GM12865 (cell line): ENCODE data around the gene IDH3B.

ENCODE experiments used
- DNase-seq: peaks from one replicate; pipeline ENCODE4 v3.0.0; 2010; ENCODE audit warnings: low read depth
- H3K4me3 ChIP-seq: 2 replicates; pipeline ENCODE4 v1.5.1; 2011; ENCODE audit warnings: mild to moderate bottlenecking, low read depth, low read length, control low read depth
- TF ChIP-seq, protein P1 (sequence below): IDR thresholded peaks from 2 replicates; pipeline ENCODE4 v1.5.1; 2011; ENCODE audit warnings: low read length, control low read depth, low read depth, inconsistent platforms; ENCODE audit not compliant: insufficient read depth; ENCODE audit errors: missing control alignments

Gene IDH3B

DNA sequence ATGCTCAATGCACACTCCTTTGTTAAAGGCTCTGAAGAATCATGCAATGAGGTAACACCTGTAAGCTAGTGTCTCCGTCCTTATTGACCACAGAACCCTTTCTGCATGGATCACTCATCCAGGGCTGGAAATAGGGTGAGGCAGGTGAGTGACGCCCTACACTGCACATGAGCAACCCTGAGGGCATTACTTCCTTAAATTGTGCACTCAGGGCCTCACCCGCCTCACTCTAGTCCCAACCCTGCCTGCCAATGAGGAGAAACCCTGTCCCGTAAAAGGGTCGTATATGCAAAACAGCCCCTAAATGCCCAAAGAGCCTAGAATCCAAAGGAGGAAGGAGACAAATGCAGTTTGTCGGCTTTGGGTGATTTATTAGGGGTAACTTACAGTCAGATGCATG, 45.2 kb downstream of the IDH3B start:
- no peak overlapping the region for H3K4me3 ChIP-seq
- TF ChIP-seq, protein P1, sequence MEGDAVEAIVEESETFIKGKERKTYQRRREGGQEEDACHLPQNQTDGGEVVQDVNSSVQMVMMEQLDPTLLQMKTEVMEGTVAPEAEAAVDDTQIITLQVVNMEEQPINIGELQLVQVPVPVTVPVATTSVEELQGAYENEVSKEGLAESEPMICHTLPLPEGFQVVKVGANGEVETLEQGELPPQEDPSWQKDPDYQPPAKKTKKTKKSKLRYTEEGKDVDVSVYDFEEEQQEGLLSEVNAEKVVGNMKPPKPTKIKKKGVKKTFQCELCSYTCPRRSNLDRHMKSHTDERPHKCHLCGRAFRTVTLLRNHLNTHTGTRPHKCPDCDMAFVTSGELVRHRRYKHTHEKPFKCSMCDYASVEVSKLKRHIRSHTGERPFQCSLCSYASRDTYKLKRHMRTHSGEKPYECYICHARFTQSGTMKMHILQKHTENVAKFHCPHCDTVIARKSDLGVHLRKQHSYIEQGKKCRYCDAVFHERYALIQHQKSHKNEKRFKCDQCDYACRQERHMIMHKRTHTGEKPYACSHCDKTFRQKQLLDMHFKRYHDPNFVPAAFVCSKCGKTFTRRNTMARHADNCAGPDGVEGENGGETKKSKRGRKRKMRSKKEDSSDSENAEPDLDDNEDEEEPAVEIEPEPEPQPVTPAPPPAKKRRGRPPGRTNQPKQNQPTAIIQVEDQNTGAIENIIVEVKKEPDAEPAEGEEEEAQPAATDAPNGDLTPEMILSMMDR = no peak
- no peak for DNase-seq

DNA sequence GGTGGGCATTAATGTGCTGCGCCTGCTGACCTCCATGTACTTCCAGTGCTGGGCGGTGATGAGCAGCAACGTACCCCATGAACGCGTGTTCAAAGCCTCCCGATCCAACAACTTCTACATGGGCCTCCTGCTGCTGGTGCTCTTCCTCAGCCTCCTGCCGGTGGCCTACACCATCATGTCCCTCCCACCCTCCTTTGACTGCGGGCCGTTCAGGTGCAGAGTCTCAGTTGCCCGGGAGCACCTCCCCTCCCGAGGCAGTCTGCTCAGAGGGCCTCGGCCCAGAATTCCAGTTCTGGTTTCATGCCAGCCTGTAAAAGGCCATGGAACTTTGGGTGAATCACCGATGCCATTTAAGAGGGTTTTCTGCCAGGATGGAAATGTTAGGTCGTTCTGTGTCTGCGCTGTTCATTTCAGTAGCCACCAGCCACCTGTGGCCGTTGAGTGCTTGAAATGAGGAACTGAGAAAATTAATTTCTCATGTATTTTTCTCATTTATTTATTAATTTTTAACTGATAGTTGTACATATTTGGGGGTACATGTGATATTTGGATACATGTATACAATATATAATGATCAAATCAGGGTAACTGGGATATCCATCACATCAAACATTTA, 46.8 kb downstream of the IDH3B start:
- no peak overlapping the region for H3K4me3 ChIP-seq
- TF ChIP-seq, protein P1 = no peak
- DNase-seq = peak; percentile 31

DNA sequence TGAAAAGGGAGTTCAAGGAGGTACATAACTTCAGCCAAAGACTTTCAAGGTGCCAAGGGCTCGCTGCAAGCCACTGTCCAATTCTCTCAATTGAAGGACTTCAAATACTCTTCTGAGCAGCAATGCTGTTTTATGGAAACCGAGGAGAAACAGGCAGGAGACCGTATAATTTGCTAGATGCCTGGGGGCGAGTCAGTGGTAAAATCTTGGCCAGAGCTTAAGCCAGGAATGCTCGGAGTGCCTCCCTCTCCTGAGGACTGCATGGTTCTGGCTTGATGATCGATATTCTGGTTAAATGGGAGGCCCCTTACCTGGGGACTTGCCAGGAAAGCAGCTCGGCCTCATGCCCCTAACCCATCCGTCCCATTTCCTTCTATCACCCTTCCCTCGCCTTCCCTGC, 47.4 kb downstream of the IDH3B start:
- DNase-seq = no peak
- H3K4me3 ChIP-seq = no peak overlapping the region
- TF ChIP-seq, protein P1 = no peak

DNA sequence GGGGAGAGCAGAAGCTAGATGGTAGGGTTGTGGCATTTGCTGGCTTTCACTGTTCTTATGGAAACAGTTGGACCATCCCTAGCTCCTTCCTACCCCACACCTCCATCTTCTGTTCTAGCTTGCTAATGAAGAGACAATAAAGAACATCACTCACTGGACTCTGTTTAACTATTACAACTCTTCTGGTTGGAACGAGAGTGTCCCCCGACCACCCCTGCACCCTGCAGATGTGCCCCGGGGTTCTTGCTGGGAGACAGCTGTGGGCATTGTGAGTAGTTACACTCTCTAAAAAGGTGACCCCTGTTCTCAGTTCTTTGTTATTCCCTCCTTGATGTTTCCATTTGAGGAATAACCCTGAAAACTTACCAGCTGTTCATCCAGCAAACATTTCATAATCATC, 51.9 kb downstream of the IDH3B start:
- TF ChIP-seq, protein P1 = no peak
- no peak for DNase-seq
- no peak overlapping the region for H3K4me3 ChIP-seq

DNA sequence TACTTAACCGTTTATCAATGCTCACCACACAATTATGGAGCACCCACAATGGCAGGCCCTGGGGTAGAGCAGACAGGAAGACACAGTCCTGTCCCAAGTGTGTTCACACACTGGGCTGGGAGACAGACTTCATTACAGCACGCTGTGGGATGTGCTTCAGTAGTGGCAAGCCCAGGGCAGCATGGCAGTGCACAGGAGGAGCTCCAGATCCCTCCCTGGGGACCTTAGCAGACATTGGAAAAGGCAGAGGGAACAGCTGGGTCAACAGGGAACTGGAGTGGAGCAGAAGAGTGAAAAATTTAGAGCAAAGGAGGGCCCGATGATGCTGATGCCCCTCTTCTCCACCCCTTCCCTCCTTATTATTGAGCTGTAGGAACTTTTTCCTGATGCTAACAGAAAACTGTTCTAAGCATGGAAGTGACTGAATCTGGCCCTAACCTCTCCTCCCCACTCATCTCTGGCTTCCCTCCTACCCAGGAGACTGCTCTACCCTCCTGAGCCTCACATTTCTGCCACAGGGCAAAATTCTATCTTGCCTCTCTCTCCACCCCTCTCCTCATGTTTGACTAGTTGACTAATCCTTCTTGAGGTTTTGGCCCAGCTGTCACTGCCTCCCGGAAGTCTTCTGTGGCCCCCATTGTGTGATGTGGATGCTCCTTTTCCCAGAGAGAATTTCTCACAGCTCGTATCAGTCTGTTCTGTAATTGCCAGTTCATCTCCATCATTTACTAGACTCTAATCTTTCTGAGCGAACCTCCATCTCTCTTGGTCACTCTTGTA, 52.9 kb downstream of the IDH3B start:
- no peak for DNase-seq
- TF ChIP-seq, protein P1 = no peak
- no peak overlapping the region for H3K4me3 ChIP-seq

DNA sequence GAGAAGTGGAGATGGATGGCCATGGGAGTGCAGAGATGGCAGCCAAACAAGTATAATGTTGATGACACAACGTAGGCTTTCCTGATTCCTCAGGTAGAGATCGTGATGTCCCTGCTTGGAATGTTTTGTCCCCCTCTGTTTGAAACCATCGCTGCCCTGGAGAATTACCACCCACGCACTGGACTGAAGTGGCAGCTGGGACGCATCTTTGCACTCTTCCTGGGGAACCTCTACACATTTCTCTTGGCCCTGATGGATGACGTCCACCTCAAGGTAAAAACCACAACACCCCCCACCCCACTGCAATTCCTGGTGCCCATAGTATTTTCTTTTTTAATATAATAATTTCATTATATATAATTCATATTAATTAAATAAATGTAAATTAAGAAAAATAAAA, 53.7 kb downstream of the IDH3B start:
- no peak for DNase-seq
- H3K4me3 ChIP-seq = no peak overlapping the region
- TF ChIP-seq, protein P1 = no peak
